SK-N-SH treated with all-trans-retinoic acid at 6 μM for 48 hours (cell line): ENCODE results near the gene TSBP1.

Source experiments
- CREB5 ChIP-seq: fragments of 250-450 bp; sonication (Bioruptor Pico); IDR thresholded peaks from 2 replicates; pipeline ENCODE4 v1.5.1; 2020; ENCODE audit warnings: low read depth, mild to moderate bottlenecking, moderate library complexity
- ISL1 ChIP-seq: fragments of 250-450 bp; sonication (Bioruptor Pico); IDR thresholded peaks from 2 replicates; pipeline ENCODE4 v2.1.2; 2022; ENCODE audit warnings: mild to moderate bottlenecking, moderate library complexity
- RARB ChIP-seq: fragments of 250-450 bp; sonication (Bioruptor Pico); IDR thresholded peaks from 2 replicates; pipeline ENCODE4 v1.8.0; 2021; ENCODE audit warnings: mild to moderate bottlenecking, moderate library complexity
- TCF4 ChIP-seq: fragments of 250-450 bp; sonication (Bioruptor Pico); IDR thresholded peaks from 2 replicates; pipeline ENCODE4 v1.8.0; 2021; ENCODE audit warnings: mild to moderate bottlenecking, moderate library complexity, borderline replicate concordance
- ZNF565 ChIP-seq: fragments of 450-650 bp; formaldehyde crosslinking; conservative IDR thresholded peaks from 2 replicates; pipeline ENCODE4 v1.5.0; 2020; ENCODE audit warnings: low read depth, mild to moderate bottlenecking, moderate library complexity

- no peak for TF ChIP-seq ISL1
- no peak for TF ChIP-seq CREB5 (CRISPR knock-in tag)
- no peak for TF ChIP-seq TCF4 (CRISPR knock-in tag)
- TF ChIP-seq RARB (CRISPR knock-in tag): no peak
- TF ChIP-seq ZNF565: no peak
These were observed 11.2 kb upstream of the TSBP1 start for GRCh38 chr6:32382757-32383420.
